GM18909 (cell line): ENCODE results near the gene USP54.

Experiments
- ATAC-seq: cut with Tn5 transposase; IDR thresholded peaks from one replicate; pipeline ENCODE4 v1.9.1; 2021; ENCODE audit warnings: mild to moderate bottlenecking; ENCODE audit not compliant: unreplicated experiment, poor library complexity

USP54 gene

GRCh38 chr10:73478636-73479035 is 112.5 kb downstream of the USP54 start:
- no peak for ATAC-seq

- no peak for ATAC-seq
These were observed 119.9 kb downstream of the USP54 start for GRCh38 chr10:73471226-73471625.

GRCh38 chr10:73469579-73469978 is 121.6 kb downstream of the USP54 start:
- ATAC-seq, result no peak

- ATAC-seq, result no peak
These were observed 123.9 kb downstream of the USP54 start for GRCh38 chr10:73467206-73467605.

GRCh38 chr10:73465978-73466726 is 125.0 kb downstream of the USP54 start:
- ATAC-seq, result no peak

GRCh38 chr10:73460897-73461296 is 130.2 kb downstream of the USP54 start:
- ATAC-seq, result no peak

- no peak for ATAC-seq
These were observed 131.3 kb downstream of the USP54 start for GRCh38 chr10:73459683-73460314.

- no peak for ATAC-seq
These were observed 134.8 kb downstream of the USP54 start for GRCh38 chr10:73456187-73456890.

- ATAC-seq, result no peak
These were observed 142.0 kb downstream of the USP54 start for GRCh38 chr10:73449113-73449512.

GRCh38 chr10:73448384-73448783 is 142.8 kb downstream of the USP54 start:
- no peak for ATAC-seq
